ENCODE results near the gene CEP20.

GRCh38 chr16:15925631-15926030 is 37.2 kb upstream of the CEP20 start:
- no peak for TF ChIP-seq CTCF (IDR thresholded peaks at IDR 0.05)
- TF ChIP-seq EP300 (IDR thresholded peaks at IDR 0.05) = no peak

Measured in gastroesophageal sphincter (tissue), 3 donors.